ENCODE data around the gene ZNF320. TPM values are rescaled to one million over a fixed set of nuclear protein-coding genes. Genes with fewer than 3 reads are reported as not detected.
A peak's percentile ranks its signal among the peaks of the same experiment; 100 is the strongest.

ZNF320 gene
- total and polyA plus RNA-seq, 9 of the 15 experiments (the other 6 are each of a cell fraction or from before 2014, with no cell fraction given), result 5.4 to 25.6 (median 11.7) TPM

GRCh38 chr19:52936151-52936953, 38.9 kb upstream of the ZNF320 start (continued):
- TF ChIP-seq ZNF644 (tag; IDR thresholded peaks at IDR 0.05; ENCODE audit: low read depth), result peak; percentile 90
- TF ChIP-seq ZNF655 (CRISPR knock-in tag; IDR thresholded peaks at IDR 0.05), result no peak
- no peak for TF ChIP-seq ZNF699 (CRISPR knock-in tag; IDR thresholded peaks at IDR 0.05; ENCODE audit: insufficient replicate concordance)
- TF ChIP-seq ZNF146 (CRISPR knock-in tag; IDR thresholded peaks at IDR 0.05; ENCODE audit: unreplicated experiment), result no peak
- peak; percentile 11; the same call in 1 of the 2 replicates for TF ChIP-seq THRAP3 (IDR thresholded peaks at IDR 0.05; ENCODE audit: borderline replicate concordance)
- no peak for TF ChIP-seq SETDB1 (IDR thresholded peaks at IDR 0.05; ENCODE audit: low read length)
- TF ChIP-seq ZNF668 (CRISPR knock-in tag; IDR thresholded peaks at IDR 0.05), result no peak
- peak; percentile 84 for TF ChIP-seq MYC (IDR thresholded peaks at IDR 0.05; ENCODE audit: low read depth, low read length)
- TF ChIP-seq MYC (CRISPR knock-in tag; IDR thresholded peaks at IDR 0.05; ENCODE audit: borderline replicate concordance, low read depth), result 0 out of 2 replicates have a peak, but pooled peaks have one; percentile 66
- no peak for TF ChIP-seq ZNF217 (CRISPR knock-in tag; IDR thresholded peaks at IDR 0.05)
- TF ChIP-seq MAZ (CRISPR knock-in tag; conservative IDR thresholded peaks at IDR 0.05 in 1 of 2, IDR thresholded peaks at IDR 0.05 in 1 of 2), result peak; percentile 57 to 84; a peak in 3 of 4 replicates
- TF ChIP-seq MAFG (tag; conservative IDR thresholded peaks at IDR 0.05), result peak; percentile 93
- peak; percentile 87 for TF ChIP-seq ZNF197 (CRISPR knock-in tag; IDR thresholded peaks at IDR 0.05; ENCODE audit: low read depth)
- TF ChIP-seq ZNF133 (CRISPR knock-in tag; IDR thresholded peaks at IDR 0.05), result no peak
- TF ChIP-seq SNIP1 (IDR thresholded peaks at IDR 0.05; ENCODE audit: low read depth), result no peak
- TF ChIP-seq ZNF143 (CRISPR knock-in tag; IDR thresholded peaks at IDR 0.05), result peak; percentile 54; the same call in 1 of the 2 replicates
- TF ChIP-seq ZBTB26 (CRISPR knock-in tag; IDR thresholded peaks at IDR 0.05), result no peak
- TF ChIP-seq ZBTB1 (CRISPR knock-in tag; IDR thresholded peaks at IDR 0.05; ENCODE audit: borderline replicate concordance, low read depth), result no peak
- TF ChIP-seq TCF7 (IDR thresholded peaks at IDR 0.05; ENCODE audit: borderline replicate concordance), result peak; percentile 76; the same call in 1 of the 2 replicates
- no peak for TF ChIP-seq PPARD (CRISPR knock-in tag; IDR thresholded peaks at IDR 0.05)
- 0 out of 2 replicates have a peak, but pooled peaks have one; percentile 37 for TF ChIP-seq ZNF134 (CRISPR knock-in tag; conservative IDR thresholded peaks at IDR 0.05)
- TF ChIP-seq ZNF561 (CRISPR knock-in tag; conservative IDR thresholded peaks at IDR 0.05), result no peak
- no peak for TF ChIP-seq HNRNPH1 (optimal IDR thresholded peaks at IDR 0.05; ENCODE audit: low read depth, low read length)
- TF ChIP-seq ZKSCAN8 (CRISPR knock-in tag; IDR thresholded peaks at IDR 0.05), result peak; percentile 86
- TF ChIP-seq MTA3 (IDR thresholded peaks at IDR 0.05; ENCODE audit: borderline replicate concordance), result peak; percentile 85

Data from K562 (cell line).